PC-3 (cell line): ENCODE measurements around the gene LGI4.

Source experiments
- CTCF ChIP-seq: fragments of 300-600 bp; sonication (generic); conservative IDR thresholded peaks from 2 replicates; pipeline ENCODE4 v1.5.1; 2017; ENCODE audit warnings: antibody characterized with exemption, low read depth, mild to moderate bottlenecking, low read length
- EZH2 ChIP-seq: fragments of 300-600 bp; sonication (generic); IDR thresholded peaks from one replicate; pipeline ENCODE4 v1.6.1; 2017; ENCODE audit warnings: antibody characterized with exemption, mild to moderate bottlenecking, low read length; ENCODE audit not compliant: unreplicated experiment
- EZH2phosphoT487 ChIP-seq: fragments of 300-600 bp; sonication (generic); IDR thresholded peaks from 2 replicates; pipeline ENCODE4 v1.6.1; 2018; ENCODE audit warnings: mild to moderate bottlenecking, antibody characterized with exemption, low read length, borderline replicate concordance

GRCh38 chr19:35124098-35125060 is 10.5 kb downstream of the LGI4 start:
- TF ChIP-seq EZH2 (no peak), CTCF (no peak), EZH2phosphoT487 (no peak)
